ENCODE results near the gene TPCN1. TPM values are rescaled to one million over a fixed set of nuclear protein-coding genes. Genes with fewer than 3 reads are reported as not detected.

Gene TPCN1
- polyA plus RNA-seq, 1 experiment: 10.9 TPM

GRCh38 chr12:113211160-113211559 is 10.1 kb upstream of the TPCN1 start:
- H3K4me3 ChIP-seq (ENCODE audit: low read depth, low read length): no peak overlapping the region
- H3K27ac ChIP-seq (ENCODE audit: low read depth, low read length): no peak overlapping the region
- no peaks in the 10 kb centered on the region for H3K27me3 ChIP-seq (ENCODE audit: control insufficient read depth, insufficient read depth, low read length)
- H3K9me3 ChIP-seq (ENCODE audit: control insufficient read depth, insufficient read depth, low read length): no peaks in the 10 kb centered on the region
- CTCF ChIA-PET: interaction anchor here (1.1 to 1.4 kb wide), 2 partner anchors 16 to 214 kb away, joined by 3 to 5 read pairs; no protein-coding TSS in a partner anchor
- DNase-seq (ENCODE audit: low read depth, low spot score): no peak
- TF ChIP-seq CTCF (IDR thresholded peaks at IDR 0.05; ENCODE audit: low read depth, low read length): no peak
- POLR2A ChIA-PET: no interaction called here

DNA sequence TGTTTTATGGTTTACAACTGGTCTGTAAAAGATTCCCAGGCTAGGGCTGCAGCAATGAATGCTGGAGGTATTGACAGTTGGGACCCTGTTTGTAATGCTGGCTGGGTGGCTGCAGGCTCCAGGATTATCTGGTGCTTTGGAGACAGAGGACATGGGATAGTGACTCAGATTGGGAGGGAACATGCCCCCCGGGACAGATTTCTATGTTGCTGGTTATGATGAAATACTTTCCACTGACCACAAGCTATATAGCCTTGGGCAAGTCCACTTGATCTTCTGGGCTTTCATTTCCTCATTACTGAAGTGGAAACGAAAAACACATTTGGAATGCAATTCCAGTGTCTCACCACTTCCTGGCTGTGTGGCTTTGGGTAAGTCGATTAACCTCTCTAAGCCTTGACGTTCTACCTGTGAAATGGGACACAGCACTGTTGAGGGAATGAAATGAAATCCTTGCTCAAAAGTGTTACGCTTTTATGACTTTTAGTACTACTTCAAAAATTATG is 6.3 kb upstream of the TPCN1 start:
- TF ChIP-seq CTCF (IDR thresholded peaks at IDR 0.05; ENCODE audit: low read depth, low read length): no peak
- ChIA-PET POLR2A (interaction anchor here (0.5 kb wide), 1 partner anchor 148 kb away, joined by 4 read pairs; no protein-coding TSS in a partner anchor), CTCF (interaction anchor here (0.5 kb wide), 1 partner anchor 18 kb away, joined by 3 read pairs; no protein-coding TSS in a partner anchor)
- no peak overlapping the region for H3K4me3 ChIP-seq (ENCODE audit: low read depth, low read length)
- DNase-seq (ENCODE audit: low read depth, low spot score): peak; percentile 81
- H3K27me3 ChIP-seq (ENCODE audit: control insufficient read depth, insufficient read depth, low read length): no peaks in the 10 kb centered on the region
- H3K27ac ChIP-seq (ENCODE audit: low read depth, low read length): peak overlapping the region; percentile 89
- no peaks in the 10 kb centered on the region for H3K9me3 ChIP-seq (ENCODE audit: control insufficient read depth, insufficient read depth, low read length)

- H3K4me3 ChIP-seq (ENCODE audit: low read depth, low read length): no peak overlapping the region
- no peak for DNase-seq (ENCODE audit: low read depth, low spot score)
- ChIA-PET POLR2A (no interaction called here), CTCF (interaction anchor here (0.6 kb wide), 1 partner anchor 19 kb away, joined by 4 read pairs; no protein-coding TSS in a partner anchor)
- no peaks in the 10 kb centered on the region for H3K9me3 ChIP-seq (ENCODE audit: control insufficient read depth, insufficient read depth, low read length)
- no peak for TF ChIP-seq CTCF (IDR thresholded peaks at IDR 0.05; ENCODE audit: low read depth, low read length)
- H3K27me3 ChIP-seq (ENCODE audit: control insufficient read depth, insufficient read depth, low read length): no peaks in the 10 kb centered on the region
- no peak overlapping the region for H3K27ac ChIP-seq (ENCODE audit: low read depth, low read length)
Measured at GRCh38 chr12:113216027-113216426, 5.2 kb upstream of the TPCN1 start.

- no peak for TF ChIP-seq CTCF (IDR thresholded peaks at IDR 0.05; ENCODE audit: low read depth, low read length)
- ChIA-PET POLR2A (interaction anchor here (0.6 to 1.8 kb wide), 5 partner anchors 13 to 114 kb away, joined by 3 to 11 read pairs (median 5); partner anchors contain the start of gene SLC8B1), CTCF (interaction anchor here (2.7 kb wide), 1 partner anchor 204 kb away, joined by 14 read pairs; no protein-coding TSS in a partner anchor)
- no peak for DNase-seq (ENCODE audit: low read depth, low spot score)
- Histone ChIP-seq H3K27ac (ENCODE audit: low read depth, low read length) (no peak overlapping the region), H3K27me3 (ENCODE audit: control insufficient read depth, insufficient read depth, low read length) (no peaks in the 10 kb centered on the region), H3K9me3 (ENCODE audit: control insufficient read depth, insufficient read depth, low read length) (no peaks in the 10 kb centered on the region; the same call in 1 of the 2 replicates), H3K4me3 (ENCODE audit: low read depth, low read length) (peak overlapping the region; percentile 85)
Measured at GRCh38 chr12:113220593-113221180, 577 bp upstream of the TPCN1 start.

Measured in AG04450 (cell line).